Hepatocyte (in vitro differentiated cells): ENCODE data around the gene CNTN4. TPM values are rescaled to one million over a fixed set of nuclear protein-coding genes. Genes with fewer than 3 reads are reported as not detected.
A peak's percentile ranks its signal among the peaks of the same experiment; 100 is the strongest.

ENCODE experiments used
- DNase-seq: peaks from one replicate; pipeline ENCODE4 v3.0.0-alpha.2; 2016; ENCODE audit warnings: low spot score
- H2AFZ ChIP-seq: fragments of 200-600 bp; sonication (generic); 2 replicates; pipeline ENCODE4 v1.6.0; 2016; ENCODE audit warnings: antibody characterized with exemption, mild to moderate bottlenecking
- H3K27ac ChIP-seq: fragments of 200-600 bp; sonication (generic); 2 replicates; pipeline ENCODE4 v1.5.1; 2016; ENCODE audit warnings: mild to moderate bottlenecking
- H3K27me3 ChIP-seq: fragments of 200-600 bp; sonication (generic); 2 replicates; pipeline ENCODE4 v1.6.1; 2016
- H3K36me3 ChIP-seq: fragments of 200-600 bp; sonication (generic); replicated peaks from 2 replicates; pipeline ENCODE4 v1.5.1; 2016; ENCODE audit warnings: low read depth; ENCODE audit not compliant: insufficient read depth
- H3K4me1 ChIP-seq: fragments of 200-600 bp; sonication (generic); 2 replicates; pipeline ENCODE4 v1.5.1; 2016; ENCODE audit warnings: mild to moderate bottlenecking, moderate library complexity; ENCODE audit not compliant: insufficient read depth
- H3K4me2 ChIP-seq: fragments of 200-600 bp; sonication (generic); 2 replicates; pipeline ENCODE4 v1.6.0; 2016
- H3K4me3 ChIP-seq: fragments of 200-600 bp; sonication (generic); 2 replicates; pipeline ENCODE4 v1.5.1; 2016; ENCODE audit warnings: mild to moderate bottlenecking
- H3K79me2 ChIP-seq: fragments of 200-600 bp; sonication (generic); 2 replicates; pipeline ENCODE4 v1.6.0; 2017; ENCODE audit warnings: mild to moderate bottlenecking
- H3K9me2 ChIP-seq: fragments of 200-600 bp; sonication (generic); replicated peaks from 2 replicates; pipeline ENCODE4 v1.6.0; 2017; ENCODE audit warnings: mild to moderate bottlenecking; ENCODE audit not compliant: insufficient read depth
- H3K9me3 ChIP-seq: fragments of 200-600 bp; sonication (generic); 2 replicates; pipeline ENCODE4 v1.5.1; 2016; ENCODE audit warnings: low read depth, mild to moderate bottlenecking
- H4K20me1 ChIP-seq: fragments of 200-600 bp; sonication (generic); 2 replicates; pipeline ENCODE4 v1.6.0; 2016; ENCODE audit warnings: mild to moderate bottlenecking; ENCODE audit not compliant: insufficient read depth, poor library complexity, severe bottlenecking
- EZH2 ChIP-seq: fragments of 200-600 bp; sonication (generic); IDR thresholded peaks from 2 replicates; pipeline ENCODE4 v1.6.1; 2016; ENCODE audit warnings: antibody characterized with exemption, mild to moderate bottlenecking, borderline replicate concordance
- EZH2phosphoT487 ChIP-seq: fragments of 200-600 bp; sonication (generic); IDR thresholded peaks from one replicate; pipeline ENCODE4 v1.6.1; 2018; ENCODE audit warnings: antibody characterized with exemption, mild to moderate bottlenecking, low read depth, moderate library complexity; ENCODE audit not compliant: unreplicated experiment, severe bottlenecking
- WGBS: methylation state at CpG from one replicate; pipeline ENCODE4 v1.1.6; 2016; ENCODE audit warnings: low lambda C conversion rate; ENCODE audit errors: missing lambda C conversion rate; 5-methylcytosine and 5-hydroxymethylcytosine counted together
- polyA plus RNA-seq: library from polyadenylated mRNA; unstranded; fragments of >200 nt; fragmentation: Nextera tagmentation; extraction: Ambion mirVana; gene quantifications from 2 replicates; pipeline ENCODE4 v1.2.1, GENCODE V29; 2016
- total RNA-seq: library from RNA; depleted of rRNA; stranded (reverse); fragments of >200 nt; gene quantifications from 2 replicates; pipeline ENCODE4 v1.2.3, GENCODE V29; 2014
- TF ChIP-seq, protein P1 (sequence below): fragments of 200-600 bp; sonication (generic); IDR thresholded peaks from 2 replicates; pipeline ENCODE4 v1.5.1; 2016; ENCODE audit warnings: antibody characterized with exemption, mild to moderate bottlenecking; ENCODE audit not compliant: poor library complexity

CNTN4 gene
- total and polyA plus RNA-seq, 2 experiments from 2014 or later = 17.6 to 30.3 TPM

DNA sequence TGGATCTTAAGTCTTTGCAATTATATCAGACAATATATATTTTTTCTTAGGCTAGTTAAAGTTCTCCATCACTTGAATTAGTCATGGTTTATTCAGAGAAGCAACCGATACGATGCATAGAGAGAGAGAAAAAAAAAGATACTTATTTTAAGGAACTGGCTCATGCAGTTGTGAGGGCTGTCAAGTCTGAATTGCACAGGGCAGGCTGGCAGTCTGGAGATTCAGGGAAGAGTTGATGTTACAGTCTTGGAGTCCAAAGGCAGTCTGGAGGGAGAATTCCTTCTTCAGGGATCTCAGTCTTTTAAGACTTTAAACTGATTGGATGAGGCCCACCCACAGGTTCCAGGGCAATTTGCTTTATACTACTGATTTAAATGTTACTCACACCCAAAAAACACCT, 598.9 kb downstream of the CNTN4 start:
- Histone ChIP-seq H3K27me3 (no peaks in the 10 kb centered on the region), H3K4me3 (no peak overlapping the region), H3K4me2 (no peak overlapping the region), H3K79me2 (no peaks in the 10 kb centered on the region), H3K27ac (no peak overlapping the region), H3K4me1 (no peaks in the 10 kb centered on the region), H3K36me3 (no peaks in the 10 kb centered on the region), H4K20me1 (no peaks in the 10 kb centered on the region), H3K9me3 (no peaks in the 10 kb centered on the region), H3K9me2 (no peaks in the 10 kb centered on the region), H2AFZ (no peak overlapping the region)
- no peak for DNase-seq
- WGBS = 92% methylated on average over 2 of the region's 2 CpGs
- TF ChIP-seq EZH2 = no peak
- no peak for TF ChIP-seq EZH2phosphoT487
- TF ChIP-seq, protein P1, sequence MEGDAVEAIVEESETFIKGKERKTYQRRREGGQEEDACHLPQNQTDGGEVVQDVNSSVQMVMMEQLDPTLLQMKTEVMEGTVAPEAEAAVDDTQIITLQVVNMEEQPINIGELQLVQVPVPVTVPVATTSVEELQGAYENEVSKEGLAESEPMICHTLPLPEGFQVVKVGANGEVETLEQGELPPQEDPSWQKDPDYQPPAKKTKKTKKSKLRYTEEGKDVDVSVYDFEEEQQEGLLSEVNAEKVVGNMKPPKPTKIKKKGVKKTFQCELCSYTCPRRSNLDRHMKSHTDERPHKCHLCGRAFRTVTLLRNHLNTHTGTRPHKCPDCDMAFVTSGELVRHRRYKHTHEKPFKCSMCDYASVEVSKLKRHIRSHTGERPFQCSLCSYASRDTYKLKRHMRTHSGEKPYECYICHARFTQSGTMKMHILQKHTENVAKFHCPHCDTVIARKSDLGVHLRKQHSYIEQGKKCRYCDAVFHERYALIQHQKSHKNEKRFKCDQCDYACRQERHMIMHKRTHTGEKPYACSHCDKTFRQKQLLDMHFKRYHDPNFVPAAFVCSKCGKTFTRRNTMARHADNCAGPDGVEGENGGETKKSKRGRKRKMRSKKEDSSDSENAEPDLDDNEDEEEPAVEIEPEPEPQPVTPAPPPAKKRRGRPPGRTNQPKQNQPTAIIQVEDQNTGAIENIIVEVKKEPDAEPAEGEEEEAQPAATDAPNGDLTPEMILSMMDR = no peak

- Histone ChIP-seq H3K27ac (no peak overlapping the region), H3K9me3 (no peaks in the 10 kb centered on the region), H3K27me3 (no peaks in the 10 kb centered on the region), H3K4me3 (no peak overlapping the region), H2AFZ (no peak overlapping the region), H3K4me2 (no peak overlapping the region), H4K20me1 (no peaks in the 10 kb centered on the region), H3K79me2 (no peaks in the 10 kb centered on the region), H3K36me3 (no peaks in the 10 kb centered on the region), H3K9me2 (no peaks in the 10 kb centered on the region), H3K4me1 (no peaks in the 10 kb centered on the region)
- TF ChIP-seq, protein P1 = no peak
- no peak for TF ChIP-seq EZH2phosphoT487
- no peak for TF ChIP-seq EZH2
- WGBS = 75% methylated on average over 3 of the region's 3 CpGs
- peak; percentile 23 for DNase-seq
Observed at GRCh38 chr3:2701471-2701870, 602.8 kb downstream of the CNTN4 start.

DNA sequence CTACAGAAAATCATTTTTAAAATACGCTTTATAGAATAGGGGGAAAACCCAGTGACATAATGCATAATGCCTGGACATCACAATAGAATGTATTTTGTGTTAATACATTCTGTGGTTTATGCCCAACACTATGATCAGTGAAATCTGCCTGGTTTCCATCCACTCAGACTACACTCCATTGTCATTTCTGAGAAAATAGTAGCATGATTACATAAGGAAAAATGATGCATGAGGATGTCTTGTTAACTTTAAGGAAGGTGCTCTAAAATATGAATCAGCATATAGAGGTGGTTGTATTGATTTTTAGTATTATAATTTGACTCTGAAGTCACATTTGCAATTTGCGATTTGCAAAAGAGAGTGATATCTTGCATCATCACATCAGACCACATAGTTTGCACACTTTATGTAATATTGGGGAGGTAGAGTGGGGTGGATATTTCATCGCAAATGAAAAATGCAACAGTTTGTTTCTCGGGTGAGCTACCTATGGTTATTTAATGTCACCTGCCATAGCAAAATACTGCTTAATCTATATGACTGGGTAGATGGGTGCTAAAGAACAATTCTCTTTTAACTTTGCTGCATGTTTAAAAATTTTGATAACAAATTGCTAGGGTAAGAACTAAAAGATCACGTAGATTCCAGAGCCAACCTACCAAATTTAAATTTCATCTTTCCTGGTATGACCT, 607.6 kb downstream of the CNTN4 start:
- Histone ChIP-seq H3K9me2 (no peaks in the 10 kb centered on the region), H3K4me2 (no peak overlapping the region), H2AFZ (no peak overlapping the region), H3K27me3 (no peaks in the 10 kb centered on the region), H3K9me3 (no peaks in the 10 kb centered on the region), H3K4me1 (no peaks in the 10 kb centered on the region), H3K4me3 (no peak overlapping the region), H3K27ac (no peak overlapping the region), H3K36me3 (no peaks in the 10 kb centered on the region), H4K20me1 (no peaks in the 10 kb centered on the region), H3K79me2 (no peaks in the 10 kb centered on the region)
- no peak for DNase-seq
- TF ChIP-seq EZH2 = no peak
- TF ChIP-seq EZH2phosphoT487 = no peak
- WGBS = 91% methylated on average over 5 of the region's 5 CpGs

DNA sequence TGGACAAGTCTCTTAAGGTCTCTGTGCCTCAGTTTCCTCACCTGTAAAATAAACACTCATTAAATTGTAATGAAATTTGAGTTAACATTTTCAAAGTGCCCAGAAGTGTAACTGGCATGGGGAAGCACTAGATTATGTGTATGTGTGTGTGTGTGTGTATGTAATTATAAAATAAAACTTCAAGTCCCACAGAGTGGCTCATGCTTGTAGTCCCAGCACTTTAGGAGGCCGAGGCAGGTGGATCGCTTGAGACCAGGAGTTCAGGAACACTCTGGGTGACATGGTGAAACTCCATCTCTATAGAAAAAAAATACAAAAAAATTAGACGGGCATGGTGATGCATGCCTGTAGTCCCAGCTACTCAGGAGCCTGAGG, 608.2 kb downstream of the CNTN4 start:
- Histone ChIP-seq H3K9me3 (no peaks in the 10 kb centered on the region), H3K79me2 (no peaks in the 10 kb centered on the region), H4K20me1 (no peaks in the 10 kb centered on the region), H3K27ac (no peak overlapping the region), H2AFZ (no peak overlapping the region), H3K4me1 (no peaks in the 10 kb centered on the region), H3K4me3 (no peak overlapping the region), H3K27me3 (no peaks in the 10 kb centered on the region), H3K36me3 (no peaks in the 10 kb centered on the region), H3K9me2 (no peaks in the 10 kb centered on the region), H3K4me2 (no peak overlapping the region)
- no peak for DNase-seq
- TF ChIP-seq EZH2phosphoT487 (no peak), EZH2 (no peak)
- TF ChIP-seq, protein P1 = no peak
- WGBS = 98% methylated on average over 3 of the region's 3 CpGs
